CD4-positive, CD25-positive, alpha-beta regulatory T cell (primary cell): ENCODE measurements around the gene CNR2. TPM values are rescaled to one million over a fixed set of nuclear protein-coding genes. Genes with fewer than 3 reads are reported as not detected.

ENCODE experiments used
- ATAC-seq, 2 donors: fragments of 150-1000 bp; cut with Tn5 transposase; one replicate each; pipeline ENCODE4 v1.10.0; 2021; ENCODE audit warnings: low read depth in 2 of 2, moderate number of reproducible peaks in 2 of 2, moderate library complexity in 1 of 2
- DNase-seq, 3 donors: peaks; one replicate each; pipeline versions ENCODE4 v3.0.0 to v3.0.0-alpha.2; 2012 to 2022; ENCODE audit warnings: mixed read lengths in 1 of 3
- H3K27ac ChIP-seq: one replicate; pipeline ENCODE4 v1.7.0; 2013; ENCODE audit warnings: mild to moderate bottlenecking, low read length; ENCODE audit not compliant: insufficient read depth, poor library complexity, severe bottlenecking
- H3K27me3 ChIP-seq: one replicate; pipeline ENCODE4 v1.7.0; 2013; ENCODE audit warnings: low read length; ENCODE audit not compliant: control insufficient read depth, insufficient read depth
- H3K36me3 ChIP-seq: one replicate; pipeline ENCODE4 v1.7.0; 2013; ENCODE audit warnings: mild to moderate bottlenecking, low read length, moderate library complexity; ENCODE audit not compliant: control insufficient read depth, insufficient read depth
- H3K4me1 ChIP-seq: 2 replicates; pipeline ENCODE4 v1.7.0; 2013; ENCODE audit warnings: mild to moderate bottlenecking, low read length; ENCODE audit not compliant: insufficient read depth, control insufficient read depth, poor library complexity, severe bottlenecking
- H3K4me3 ChIP-seq: one replicate; pipeline ENCODE4 v1.7.0; 2013; ENCODE audit warnings: low read depth, mild to moderate bottlenecking, low read length, moderate library complexity
- H3K9me3 ChIP-seq, 2 experiments: 1 replicate in 1 of 2; 2 replicates in 1 of 2; pipeline ENCODE4 v1.7.0; 2013; ENCODE audit warnings: low read length in 2 of 2, mild to moderate bottlenecking in 1 of 2, moderate library complexity in 1 of 2; ENCODE audit not compliant: control insufficient read depth in 2 of 2
- H3K27ac Mint-ChIP-seq, 3 donors: one replicate each; pipeline ENCODE4 v1.8.0; 2020 to 2022; ENCODE audit warnings: mild to moderate bottlenecking in 3 of 3, mixed read lengths in 3 of 3, moderate library complexity in 2 of 3
- H3K27me3 Mint-ChIP-seq: one replicate; pipeline ENCODE4 v1.8.0; 2022; ENCODE audit warnings: mild to moderate bottlenecking, mixed read lengths
- H3K36me3 Mint-ChIP-seq: one replicate; pipeline ENCODE4 v1.8.0; 2020; ENCODE audit warnings: mixed read lengths
- H3K4me1 Mint-ChIP-seq, 4 donors: one replicate each; pipeline ENCODE4 v1.8.0; 2020 to 2022; ENCODE audit warnings: mixed read lengths in 4 of 4, mild to moderate bottlenecking in 1 of 4
- H3K4me3 Mint-ChIP-seq, 4 donors: one replicate each; pipeline ENCODE4 v1.8.0; 2020 to 2022; ENCODE audit warnings: mild to moderate bottlenecking in 4 of 4, mixed read lengths in 4 of 4, moderate library complexity in 3 of 4
- H3K9me3 Mint-ChIP-seq, 7 donors: one replicate each; pipeline ENCODE4 v1.8.0; 2020 to 2022; ENCODE audit warnings: mixed read lengths in 7 of 7, mild to moderate bottlenecking in 3 of 7, moderate library complexity in 2 of 7
- polyA plus RNA-seq, 4 donors: library from polyadenylated mRNA; unstranded; fragments of 300-500 nt; fragmentation: Illumina TruSeq; gene quantifications; one replicate each; pipeline ENCODE4 v1.2.3, GENCODE V29; 2021
- total RNA-seq: library from RNA; stranded (reverse); gene quantifications from one replicate; pipeline ENCODE4 v1.2.3, GENCODE V29; 2022

The CNR2 gene
- total and polyA plus RNA-seq, 5 donors from 2014 or later, result 0.03 to 0.15 (median 0.05) TPM; not detected in 2

- Mint-ChIP-seq H3K27me3 (peaks cover 4% of the 10 kb centered on the region), H3K4me1 (peaks cover 0 to 21% (median 7%) of the 10 kb centered on the region in 4 donors), H3K27ac (no peak overlapping the region), H3K9me3 (peaks cover 0 to 3% (median 0%) of the 10 kb centered on the region in 7 donors), H3K4me3 (peak overlapping the region in 1 of 4 donors; percentile 21), H3K36me3 (no peaks in the 10 kb centered on the region)
- no peak for ATAC-seq
- Histone ChIP-seq H3K9me3 (no peaks in the 10 kb centered on the region), H3K27me3 (no peaks in the 10 kb centered on the region), H3K4me3 (no peak overlapping the region), H3K27ac (no peak overlapping the region), H3K4me1 (peaks cover 10% of the 10 kb centered on the region), H3K36me3 (no peaks in the 10 kb centered on the region)
- no peak for DNase-seq
Measured at GRCh38 chr1:23953020-23953419, 39.9 kb upstream of the CNR2 start.

GRCh38 chr1:23947366-23947765 is 34.2 kb upstream of the CNR2 start:
- Mint-ChIP-seq H3K27ac (no peak overlapping the region), H3K36me3 (peaks cover 5% of the 10 kb centered on the region), H3K27me3 (peaks cover 25% of the 10 kb centered on the region), H3K4me1 (no peaks in the 10 kb centered on the region), H3K4me3 (no peak overlapping the region), H3K9me3 (peaks cover 2 to 11% (median 6%) of the 10 kb centered on the region in 7 donors)
- Histone ChIP-seq H3K27me3 (peaks cover 7% of the 10 kb centered on the region), H3K4me1 (no peaks in the 10 kb centered on the region), H3K9me3 (peaks cover 10 to 11% of the 10 kb centered on the region in 2 experiments), H3K4me3 (no peak overlapping the region), H3K36me3 (no peaks in the 10 kb centered on the region), H3K27ac (no peak overlapping the region)
- ATAC-seq (no peak), DNase-seq (no peak)

- Mint-ChIP-seq H3K27ac (peak overlapping the region in 1 of 3 donors; percentile 20), H3K4me3 (no peak overlapping the region), H3K9me3 (no peaks in the 10 kb centered on the region), H3K27me3 (peaks cover 11% of the 10 kb centered on the region), H3K4me1 (no peaks in the 10 kb centered on the region), H3K36me3 (no peaks in the 10 kb centered on the region)
- H3K4me1 ChIP-seq, result no peaks in the 10 kb centered on the region
- DNase-seq (no peak), ATAC-seq (no peak)
- no peaks in the 10 kb centered on the region for H3K9me3 ChIP-seq
- no peak overlapping the region for H3K27ac ChIP-seq
- no peaks in the 10 kb centered on the region for H3K36me3 ChIP-seq
- no peaks in the 10 kb centered on the region for H3K27me3 ChIP-seq
- H3K4me3 ChIP-seq, result no peak overlapping the region
Measured at GRCh38 chr1:23936481-23937176, 23.5 kb upstream of the CNR2 start.

- no peaks in the 10 kb centered on the region for H3K36me3 Mint-ChIP-seq
Measured at GRCh38 chr1:23931491-23931880, 18.3 kb upstream of the CNR2 start.

GRCh38 chr1:23930861-23931490 is 17.8 kb upstream of the CNR2 start:
- H3K4me1 Mint-ChIP-seq, result peaks cover 0 to 2% (median 0%) of the 10 kb centered on the region in 4 donors
- H3K36me3 ChIP-seq, result no peaks in the 10 kb centered on the region
- no peak overlapping the region for H3K4me3 ChIP-seq
- no peaks in the 10 kb centered on the region for H3K36me3 Mint-ChIP-seq
- peaks cover 0 to 4% (median 0%) of the 10 kb centered on the region in 7 donors for H3K9me3 Mint-ChIP-seq
- no peaks in the 10 kb centered on the region for H3K4me1 ChIP-seq
- H3K27me3 Mint-ChIP-seq, result peaks cover 17% of the 10 kb centered on the region
- ATAC-seq (no peak), DNase-seq (no peak)
- H3K27ac Mint-ChIP-seq, result no peak overlapping the region
- no peak overlapping the region for H3K4me3 Mint-ChIP-seq
- H3K27me3 ChIP-seq, result peaks cover 4% of the 10 kb centered on the region
- no peak overlapping the region for H3K27ac ChIP-seq
- no peaks in the 10 kb centered on the region for H3K9me3 ChIP-seq

More at GRCh38 chr1:23931491-23931880, 18.3 kb upstream of the CNR2 start:
- Mint-ChIP-seq H3K9me3 (peaks cover 0 to 4% (median 0%) of the 10 kb centered on the region in 7 donors), H3K4me3 (no peak overlapping the region), H3K27me3 (peaks cover 17% of the 10 kb centered on the region), H3K27ac (no peak overlapping the region), H3K4me1 (peaks cover 0 to 2% (median 0%) of the 10 kb centered on the region in 4 donors)
- peaks cover 4% of the 10 kb centered on the region for H3K27me3 ChIP-seq
- DNase-seq, result no peak
- H3K4me1 ChIP-seq, result no peaks in the 10 kb centered on the region
- no peak overlapping the region for H3K27ac ChIP-seq
- no peak for ATAC-seq
- no peaks in the 10 kb centered on the region for H3K36me3 ChIP-seq
- no peaks in the 10 kb centered on the region for H3K9me3 ChIP-seq
- no peak overlapping the region for H3K4me3 ChIP-seq

- H3K4me1 Mint-ChIP-seq, result peaks cover 0 to 2% (median 0%) of the 10 kb centered on the region in 4 donors
Measured at GRCh38 chr1:23930270-23930669, 17.1 kb upstream of the CNR2 start.

GRCh38 chr1:23928789-23929188 is 15.6 kb upstream of the CNR2 start:
- Histone ChIP-seq H3K4me3 (no peak overlapping the region), H3K36me3 (no peaks in the 10 kb centered on the region), H3K9me3 (no peaks in the 10 kb centered on the region), H3K4me1 (no peaks in the 10 kb centered on the region), H3K27ac (no peak overlapping the region), H3K27me3 (peaks cover 4% of the 10 kb centered on the region)
- no peak overlapping the region for H3K27ac Mint-ChIP-seq
- no peaks in the 10 kb centered on the region for H3K36me3 Mint-ChIP-seq
- H3K4me3 Mint-ChIP-seq, result no peak overlapping the region
- H3K4me1 Mint-ChIP-seq, result peaks cover 0 to 2% (median 0%) of the 10 kb centered on the region in 4 donors
- no peak for DNase-seq
- no peak for ATAC-seq
- peaks cover 17% of the 10 kb centered on the region for H3K27me3 Mint-ChIP-seq
- H3K9me3 Mint-ChIP-seq, result peaks cover 0 to 4% (median 0%) of the 10 kb centered on the region in 7 donors

More at GRCh38 chr1:23930270-23930669, 17.1 kb upstream of the CNR2 start:
- Mint-ChIP-seq H3K36me3 (no peaks in the 10 kb centered on the region), H3K9me3 (peaks cover 0 to 4% (median 0%) of the 10 kb centered on the region in 7 donors), H3K27ac (no peak overlapping the region), H3K4me3 (no peak overlapping the region), H3K27me3 (peaks cover 17% of the 10 kb centered on the region)
- no peak overlapping the region for H3K27ac ChIP-seq
- H3K4me1 ChIP-seq, result no peaks in the 10 kb centered on the region
- peaks cover 4% of the 10 kb centered on the region for H3K27me3 ChIP-seq
- no peaks in the 10 kb centered on the region for H3K36me3 ChIP-seq
- no peak overlapping the region for H3K4me3 ChIP-seq
- ATAC-seq (no peak), DNase-seq (no peak)
- no peaks in the 10 kb centered on the region for H3K9me3 ChIP-seq
